Neural progenitor cell (in vitro differentiated cells): ENCODE results near the gene CCR7.

Experiments used
- CTCF ChIP-seq: fragments of 200-600 bp; sonication (generic); IDR thresholded peaks from 2 replicates; pipeline ENCODE4 v1.5.1; 2017; ENCODE audit warnings: antibody characterized with exemption, mild to moderate bottlenecking
- EZH2phosphoT487 ChIP-seq: fragments of 200-600 bp; sonication (generic); IDR thresholded peaks from 2 replicates; pipeline ENCODE4 v1.6.1; 2017; ENCODE audit warnings: antibody characterized with exemption

- TF ChIP-seq CTCF (no peak), EZH2phosphoT487 (no peak)
Observed at GRCh38 chr17:40522250-40522960, 42.9 kb downstream of the CCR7 start.
